ENCODE results near the gene NIPBL. TPM values are rescaled to one million over a fixed set of nuclear protein-coding genes. Genes with fewer than 3 reads are reported as not detected.
"Not testable (repeated sequence)": the region's sequence is repeated elsewhere in the genome, so short reads cannot be mapped to it uniquely, and the experiment has no call there.

NIPBL gene
- total RNA-seq, 1 experiment from 2014 or later = 9.6 TPM

- DNase-seq (ENCODE audit: low read depth); in situ Hi-C loops (cut with HindIII; ENCODE audit: low pct_unique_long_range_greater_than_20kb, low sequenced_read_pairs): not testable (repeated sequence)
Observed at GRCh38 chr5:36892085-36892830, 15.7 kb downstream of the NIPBL start.

GRCh38 chr5:36894954-36895353, 18.4 kb downstream of the NIPBL start:
- DNase-seq (ENCODE audit: low read depth) = no peak

DNA sequence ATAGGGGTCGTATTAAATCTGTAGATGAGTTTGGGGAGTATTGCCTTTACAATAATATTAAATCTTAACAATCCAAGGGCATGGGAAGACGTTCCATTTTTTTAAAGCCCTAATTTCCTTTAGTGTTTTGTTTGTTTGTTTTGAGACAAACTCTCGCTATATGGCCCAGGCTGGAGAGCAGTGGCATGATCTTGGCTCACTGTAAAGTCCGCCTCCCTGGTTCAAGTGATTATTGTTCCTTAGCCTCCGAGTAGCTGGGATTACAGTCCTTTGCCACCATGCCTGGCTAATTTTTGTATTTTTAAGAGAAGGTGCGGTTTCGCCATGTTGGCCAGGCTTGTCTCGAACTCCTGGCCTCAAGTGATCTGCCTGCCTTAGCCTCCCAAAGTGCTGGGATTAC, 19.9 kb downstream of the NIPBL start:
- DNase-seq (ENCODE audit: low read depth) = no peak
- in situ Hi-C loops (cut with HindIII; ENCODE audit: low pct_unique_long_range_greater_than_20kb, low sequenced_read_pairs) = no loop called here

More at GRCh38 chr5:36894954-36895353, 18.4 kb downstream of the NIPBL start:
- in situ Hi-C loops (cut with HindIII; ENCODE audit: low pct_unique_long_range_greater_than_20kb, low sequenced_read_pairs) = no loop called here

DNA sequence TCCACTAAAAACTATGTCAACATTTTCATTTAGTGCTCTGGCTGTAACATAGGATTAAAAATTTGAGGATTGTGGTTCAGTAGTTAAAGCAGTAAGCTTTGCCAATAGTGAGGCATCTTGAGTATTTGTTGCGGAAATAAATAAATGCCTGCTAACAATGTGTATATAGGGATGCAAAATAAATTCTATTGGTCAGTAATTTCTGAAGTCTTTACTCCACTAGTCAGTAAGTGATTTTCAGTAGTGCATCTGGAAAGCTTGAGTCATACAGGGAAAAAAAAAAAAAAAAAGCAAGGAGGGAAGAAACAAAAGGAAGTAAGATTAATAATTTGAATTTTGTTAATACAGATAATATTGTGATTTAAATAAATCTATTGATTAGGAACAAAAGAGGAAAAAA, 21.0 kb downstream of the NIPBL start:
- DNase-seq (ENCODE audit: low read depth) = peak; percentile 47
- in situ Hi-C loops (cut with HindIII; ENCODE audit: low pct_unique_long_range_greater_than_20kb, low sequenced_read_pairs) = no loop called here

DNA sequence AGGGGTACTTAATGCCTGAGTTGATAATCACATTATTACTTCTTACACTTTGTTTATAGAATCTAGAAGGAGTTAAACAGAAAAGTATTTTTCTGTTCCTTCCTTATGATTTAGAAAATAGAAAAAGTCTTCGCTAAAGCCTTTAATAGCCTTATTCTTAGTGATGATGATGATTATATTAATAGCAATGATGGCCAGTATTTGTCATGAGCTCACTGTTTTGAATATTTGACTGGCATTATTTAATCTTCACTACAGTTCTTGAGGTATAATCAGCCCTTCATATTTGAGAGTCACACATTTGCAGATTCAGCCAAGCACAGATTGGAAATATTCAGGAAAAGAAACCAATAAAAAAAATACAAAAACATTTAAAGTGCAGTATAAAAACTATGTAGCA, 23.3 kb downstream of the NIPBL start:
- in situ Hi-C loops (cut with HindIII; ENCODE audit: low pct_unique_long_range_greater_than_20kb, low sequenced_read_pairs) = no loop called here
- no peak for DNase-seq (ENCODE audit: low read depth)

- in situ Hi-C loops (cut with HindIII; ENCODE audit: low pct_unique_long_range_greater_than_20kb, low sequenced_read_pairs) = no loop called here
- DNase-seq (ENCODE audit: low read depth) = no peak
Observed at GRCh38 chr5:36900283-36900682, 23.7 kb downstream of the NIPBL start.

DNA sequence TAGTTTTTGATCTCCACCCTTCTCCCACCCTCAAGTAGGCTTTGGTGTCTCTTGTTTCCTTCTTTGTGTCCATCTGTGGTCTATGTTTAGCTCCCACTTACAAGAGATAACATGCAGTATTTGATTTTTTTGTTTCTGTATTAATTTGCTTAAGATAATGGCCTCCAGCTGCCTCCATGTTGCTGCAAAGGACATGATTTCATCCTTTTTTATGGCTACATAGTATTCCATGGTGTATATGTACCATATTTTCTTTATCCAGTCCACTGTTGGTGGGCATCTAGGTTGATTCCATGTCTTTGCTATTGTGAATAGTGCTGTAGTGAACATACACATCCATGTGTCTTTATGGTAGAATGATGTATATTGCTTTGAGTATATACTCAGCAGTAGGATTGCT, 24.5 kb downstream of the NIPBL start:
- in situ Hi-C loops (cut with HindIII; ENCODE audit: low pct_unique_long_range_greater_than_20kb, low sequenced_read_pairs); DNase-seq (ENCODE audit: low read depth): not testable (repeated sequence)

DNA sequence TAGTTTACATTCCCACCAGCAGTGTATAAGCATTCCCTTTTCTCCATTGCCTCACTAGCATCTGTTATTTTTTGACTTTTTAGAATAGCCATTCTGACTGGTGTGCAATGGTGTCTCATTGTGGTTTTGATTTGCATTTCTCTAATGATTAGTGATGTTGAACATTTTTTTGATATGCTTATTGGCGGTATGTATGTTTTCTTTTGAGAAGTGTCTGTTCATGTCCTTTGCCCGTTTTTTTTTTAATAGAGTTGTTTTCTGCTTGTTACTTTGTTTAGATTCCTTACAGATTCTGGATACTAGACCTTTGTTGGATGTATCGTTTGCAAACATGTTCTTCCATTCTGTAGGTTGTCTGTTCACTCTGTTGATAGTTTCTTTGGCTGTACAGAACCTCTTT, 25.3 kb downstream of the NIPBL start:
- in situ Hi-C loops (cut with HindIII; ENCODE audit: low pct_unique_long_range_greater_than_20kb, low sequenced_read_pairs) = no loop called here
- DNase-seq (ENCODE audit: low read depth) = no peak

DNA sequence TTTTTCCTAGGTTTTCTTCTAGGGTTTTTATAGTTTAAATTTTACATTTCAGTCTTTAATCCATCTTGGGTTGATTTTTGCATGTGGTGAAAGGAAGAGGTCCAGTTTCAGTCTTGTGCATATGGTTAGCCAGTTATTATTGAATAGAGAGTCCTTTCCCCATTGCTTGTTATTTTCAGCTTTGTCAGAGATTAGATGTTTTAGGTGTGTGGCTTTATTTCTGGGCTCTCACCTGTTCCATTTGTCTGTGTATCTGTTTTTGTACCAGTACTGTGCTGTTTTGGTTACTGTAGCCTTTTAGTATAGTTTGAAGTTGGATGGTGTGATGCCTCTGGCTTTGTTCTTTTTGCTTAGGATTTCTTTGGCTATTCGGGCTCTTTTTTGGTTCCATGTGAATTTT, 25.8 kb downstream of the NIPBL start:
- in situ Hi-C loops (cut with HindIII; ENCODE audit: low pct_unique_long_range_greater_than_20kb, low sequenced_read_pairs) = no loop called here

DNA sequence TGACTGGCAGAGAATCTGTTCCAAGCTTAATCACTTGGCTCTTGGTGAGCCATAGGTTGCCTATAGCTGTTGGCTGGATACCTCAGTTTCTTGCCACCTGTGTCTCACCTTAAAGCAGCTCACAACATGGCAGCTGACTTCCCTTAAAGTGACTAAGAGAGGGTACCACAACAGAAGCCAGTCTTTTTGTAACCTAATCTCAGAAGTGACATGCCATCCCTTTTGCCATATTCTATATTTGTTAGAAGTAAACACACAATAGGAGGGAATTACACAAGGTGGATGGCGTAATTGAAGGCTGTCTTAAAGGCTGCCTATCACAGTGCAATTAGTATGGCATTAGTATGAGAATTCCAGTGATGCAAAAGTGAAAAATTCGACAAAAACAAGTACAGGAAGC, 28.1 kb downstream of the NIPBL start:
- no peak for DNase-seq (ENCODE audit: low read depth)
- in situ Hi-C loops (cut with HindIII; ENCODE audit: low pct_unique_long_range_greater_than_20kb, low sequenced_read_pairs) = no loop called here

More for the DNA sequence above, 25.8 kb downstream of the NIPBL start:
- no peak for DNase-seq (ENCODE audit: low read depth)

- in situ Hi-C loops (cut with HindIII; ENCODE audit: low pct_unique_long_range_greater_than_20kb, low sequenced_read_pairs) = no loop called here
- DNase-seq (ENCODE audit: low read depth) = no peak
Observed at GRCh38 chr5:36908544-36909260, 32.1 kb downstream of the NIPBL start.

- no peak for DNase-seq (ENCODE audit: low read depth)
- in situ Hi-C loops (cut with HindIII; ENCODE audit: low pct_unique_long_range_greater_than_20kb, low sequenced_read_pairs) = no loop called here
Observed at GRCh38 chr5:36915653-36916052, 39.1 kb downstream of the NIPBL start.

DNA sequence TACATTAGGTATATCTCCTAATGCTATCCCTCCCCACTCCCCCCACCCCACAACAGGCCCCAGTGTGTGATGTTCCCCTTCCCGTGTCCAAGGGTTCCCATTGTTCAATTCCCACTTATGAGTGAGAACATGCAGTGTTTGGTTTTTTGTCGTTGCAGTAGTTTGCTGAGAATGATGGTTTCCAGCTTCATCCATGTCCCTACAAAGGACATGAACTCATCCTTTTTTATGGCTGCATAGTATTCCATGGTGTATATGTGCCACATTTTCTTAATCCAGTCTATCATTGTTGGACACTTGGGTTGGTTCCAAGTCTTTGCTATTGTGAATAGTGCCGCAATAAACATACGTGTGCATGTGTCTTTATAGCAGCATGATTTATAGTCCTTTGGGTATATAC, 40.0 kb downstream of the NIPBL start:
- in situ Hi-C loops (cut with HindIII; ENCODE audit: low pct_unique_long_range_greater_than_20kb, low sequenced_read_pairs); DNase-seq (ENCODE audit: low read depth): not testable (repeated sequence)

GRCh38 chr5:36917358-36917757, 40.8 kb downstream of the NIPBL start:
- in situ Hi-C loops (cut with HindIII; ENCODE audit: low pct_unique_long_range_greater_than_20kb, low sequenced_read_pairs); DNase-seq (ENCODE audit: low read depth): not testable (repeated sequence)

GRCh38 chr5:36919238-36919637, 42.7 kb downstream of the NIPBL start:
- no peak for DNase-seq (ENCODE audit: low read depth)
- in situ Hi-C loops (cut with HindIII; ENCODE audit: low pct_unique_long_range_greater_than_20kb, low sequenced_read_pairs) = no loop called here

DNA sequence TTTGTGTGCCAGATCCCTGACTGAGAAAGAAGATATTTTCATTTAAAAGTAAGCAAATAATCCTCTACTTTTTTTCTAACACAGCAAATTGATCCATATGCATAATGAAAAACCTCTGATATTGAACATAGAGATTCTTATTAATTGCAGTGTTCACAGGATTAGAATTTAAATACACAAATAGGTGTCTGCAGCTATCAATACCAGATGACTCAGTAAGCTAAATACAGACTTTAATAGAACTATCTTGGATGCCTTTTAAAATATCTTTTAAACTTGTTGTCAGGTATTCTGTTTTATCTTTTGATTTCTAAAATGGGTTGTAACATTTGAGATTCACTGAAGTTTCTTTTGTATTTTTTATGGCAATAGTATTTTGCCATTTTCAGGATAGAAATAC, 43.1 kb downstream of the NIPBL start:
- in situ Hi-C loops (cut with HindIII; ENCODE audit: low pct_unique_long_range_greater_than_20kb, low sequenced_read_pairs) = no loop called here
- DNase-seq (ENCODE audit: low read depth) = no peak

DNA sequence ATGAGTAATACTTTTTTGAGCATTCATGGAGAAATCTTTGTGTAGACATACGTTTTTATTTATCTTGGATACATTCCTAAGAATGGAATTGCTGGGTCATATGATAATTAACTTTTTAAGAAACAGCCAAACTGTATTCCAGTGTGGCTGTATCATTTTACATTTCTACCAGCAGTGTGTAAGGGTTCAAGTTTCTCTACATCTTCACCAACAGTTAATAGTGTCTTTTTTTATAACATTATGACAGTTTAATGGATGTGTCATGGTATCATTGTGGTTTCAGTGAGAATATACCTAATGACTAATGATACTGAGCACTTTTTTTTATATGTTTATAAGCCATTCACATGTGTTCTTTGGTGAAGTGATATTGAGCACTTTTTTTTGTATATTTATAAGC, 52.4 kb downstream of the NIPBL start:
- in situ Hi-C loops (cut with HindIII; ENCODE audit: low pct_unique_long_range_greater_than_20kb, low sequenced_read_pairs) = no loop called here

DNA sequence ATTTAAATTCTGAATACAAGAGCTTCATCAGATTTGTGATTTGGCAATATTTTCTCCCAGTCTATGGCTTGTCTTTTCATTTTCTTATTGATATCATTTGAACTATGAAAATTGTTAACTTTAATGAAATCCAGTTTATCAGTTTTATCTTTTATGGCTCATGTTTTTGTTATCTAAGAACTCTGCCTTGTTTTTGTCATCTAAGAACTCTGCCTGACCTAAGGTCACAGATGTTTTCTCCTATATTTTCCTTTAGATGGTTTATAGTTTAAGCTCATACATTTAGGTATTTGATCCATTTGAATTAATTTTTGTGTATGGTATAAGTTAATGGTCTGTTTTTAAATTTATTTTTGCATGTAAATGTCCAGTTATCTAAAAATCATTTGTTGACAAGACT, 52.9 kb downstream of the NIPBL start:
- in situ Hi-C loops (cut with HindIII; ENCODE audit: low pct_unique_long_range_greater_than_20kb, low sequenced_read_pairs) = no loop called here
- no peak for DNase-seq (ENCODE audit: low read depth)

More for the DNA sequence above, 52.4 kb downstream of the NIPBL start:
- peak; percentile 33 for DNase-seq (ENCODE audit: low read depth)

GRCh38 chr5:36932056-36932455, 55.5 kb downstream of the NIPBL start:
- in situ Hi-C loops (cut with HindIII; ENCODE audit: low pct_unique_long_range_greater_than_20kb, low sequenced_read_pairs) = no loop called here
- DNase-seq (ENCODE audit: low read depth) = no peak

DNA sequence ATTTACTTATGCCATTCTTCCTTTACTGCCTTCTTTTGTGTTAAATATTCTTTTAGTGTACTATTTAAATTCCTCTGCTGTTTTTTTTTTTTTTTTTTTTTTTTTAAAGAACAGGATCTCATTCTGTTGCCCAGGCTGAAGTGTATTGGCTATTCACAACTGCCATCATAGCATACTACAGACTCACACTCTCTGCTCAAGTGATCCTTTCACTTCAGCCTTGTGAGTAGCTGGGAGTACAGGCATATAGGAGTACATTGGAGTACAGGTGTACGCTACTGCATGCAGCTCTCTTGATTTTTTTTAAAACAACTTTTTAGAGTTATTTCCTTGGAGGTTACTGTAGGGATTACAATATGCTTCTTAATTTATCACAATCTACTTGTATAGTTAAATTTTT, 56.1 kb downstream of the NIPBL start:
- in situ Hi-C loops (cut with HindIII; ENCODE audit: low pct_unique_long_range_greater_than_20kb, low sequenced_read_pairs) = no loop called here

More for the DNA sequence above, 56.1 kb downstream of the NIPBL start:
- no peak for DNase-seq (ENCODE audit: low read depth)

All from Caki2 (cell line).